PC-9 (cell line): ENCODE measurements around the gene MAPRE3. TPM values are rescaled to one million over a fixed set of nuclear protein-coding genes. Genes with fewer than 3 reads are reported as not detected.

Experiments used
- BruUV-seq: library from RNA; stranded (reverse); fragments of 400-500 nt; replicated peaks from 2 replicates; lab custom pipeline; 2021; lab: Mats Ljungman, UMichigan
- CTCF ChIA-PET: fragments of 300-600 bp; sonication (Branson Sonifier 250); formaldehyde crosslinking; loops from one replicate; lab custom pipeline; 2022; ENCODE audit warnings: antibody characterized with exemption; lab: Charles Lee
- POLR2A ChIA-PET: fragments of 300-600 bp; sonication (Branson Sonifier 250); formaldehyde crosslinking; loops from one replicate; lab custom pipeline; 2022; ENCODE audit warnings: antibody characterized with exemption; ENCODE audit not compliant: unreplicated experiment; lab: Charles Lee
- DNase-seq, 2 experiments: peaks; one replicate each; pipeline versions ENCODE4 v3.0.0 to v3.0.0-alpha.2; 2015 to 2022; ENCODE audit warnings: mixed read lengths in 1 of 2
- H2AFZ ChIP-seq: fragments of 200-600 bp; sonication (generic); 2 replicates; pipeline ENCODE4 v1.8.1; 2017; ENCODE audit warnings: antibody characterized with exemption
- H3F3A ChIP-seq: fragments of 200-600 bp; sonication (generic); 2 replicates; pipeline ENCODE4 v1.8.1; 2017; ENCODE audit warnings: antibody characterized with exemption, mild to moderate bottlenecking, low read depth; ENCODE audit not compliant: insufficient read depth
- H3K27ac ChIP-seq: fragments of 200-600 bp; sonication (generic); 2 replicates; pipeline ENCODE4 v1.6.1; 2016; ENCODE audit warnings: mixed run types
- H3K27me3 ChIP-seq: fragments of 200-600 bp; sonication (generic); 2 replicates; pipeline ENCODE4 v1.6.1; 2016; ENCODE audit warnings: low read depth, mixed run types; ENCODE audit not compliant: insufficient read depth
- H3K36me3 ChIP-seq: fragments of 200-600 bp; sonication (generic); 2 replicates; pipeline ENCODE4 v1.6.1; 2016; ENCODE audit warnings: low read depth, mixed run types
- H3K4me1 ChIP-seq: fragments of 200-600 bp; sonication (generic); replicated peaks from 2 replicates; pipeline ENCODE4 v1.6.1; 2016; ENCODE audit warnings: mixed run types; ENCODE audit not compliant: insufficient read depth
- H3K4me2 ChIP-seq: fragments of 200-600 bp; sonication (generic); 2 replicates; pipeline ENCODE4 v1.6.1; 2017; ENCODE audit warnings: mixed run types
- H3K4me3 ChIP-seq: fragments of 200-600 bp; sonication (generic); 2 replicates; pipeline ENCODE4 v1.6.1; 2016; ENCODE audit warnings: mixed run types
- H3K79me2 ChIP-seq: fragments of 200-600 bp; sonication (generic); 2 replicates; pipeline ENCODE4 v1.6.1; 2017; ENCODE audit warnings: low read depth, mixed run types
- H3K9me2 ChIP-seq: fragments of 200-600 bp; sonication (generic); 2 replicates; pipeline ENCODE4 v1.8.1; 2017; ENCODE audit warnings: mild to moderate bottlenecking; ENCODE audit not compliant: insufficient read depth
- H3K9me3 ChIP-seq: fragments of 200-600 bp; sonication (generic); 2 replicates; pipeline ENCODE4 v1.8.1; 2016; ENCODE audit warnings: low read depth; ENCODE audit not compliant: insufficient read depth
- H4K20me1 ChIP-seq: fragments of 200-600 bp; sonication (generic); 2 replicates; pipeline ENCODE4 v1.8.1; 2017; ENCODE audit not compliant: insufficient read depth
- EZH2 ChIP-seq: fragments of 200-600 bp; sonication (generic); IDR thresholded peaks from 2 replicates; pipeline ENCODE4 v1.8.0; 2017; ENCODE audit warnings: antibody characterized with exemption, low read depth
- intact Hi-C: fragments of 100-400 bp; cut with micrococcal nuclease; formaldehyde crosslinking; loops from one replicate; pipeline ENCODE4 v1.10.0; 2022; ENCODE audit not compliant: unreplicated experiment
- total RNA-seq: library from RNA; stranded (reverse); gene quantifications from 2 replicates; pipeline ENCODE4 v1.2.3, GENCODE V29; 2021
- TF ChIP-seq, protein P1 (sequence below): fragments of 200-600 bp; sonication (generic); conservative IDR thresholded peaks from 2 replicates; pipeline ENCODE4 v1.6.1; 2017; ENCODE audit warnings: mixed run types, antibody characterized with exemption, mild to moderate bottlenecking, moderate library complexity

The MAPRE3 gene
- total RNA-seq, 1 experiment from 2014 or later: 25.2 TPM

DNA sequence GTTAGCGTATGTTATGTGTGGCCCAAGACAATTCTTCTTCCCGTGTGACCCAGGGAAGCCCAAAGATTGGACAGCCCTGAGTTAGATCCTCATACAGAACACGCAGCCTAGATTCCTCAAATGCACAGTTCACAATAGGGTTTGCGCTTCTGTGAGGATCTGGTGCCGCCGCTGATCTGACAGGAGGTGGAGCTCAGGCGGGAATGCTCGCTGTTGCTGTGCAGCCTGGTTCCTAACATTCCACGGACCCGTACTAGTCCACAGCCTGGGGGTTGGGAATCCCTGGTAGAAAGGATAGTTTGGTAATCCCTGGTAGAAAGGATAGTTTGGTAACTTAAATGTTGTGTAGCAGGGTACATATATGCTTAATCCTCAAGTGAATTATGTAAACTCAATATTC is 27.0 kb downstream of the MAPRE3 start:
- no peaks in the 10 kb centered on the region for H3K9me3 ChIP-seq
- no peak overlapping the region for H3K4me3 ChIP-seq
- no peak overlapping the region for H2AFZ ChIP-seq
- H3K27me3 ChIP-seq: no peaks in the 10 kb centered on the region
- no peaks in the 10 kb centered on the region for H3K36me3 ChIP-seq
- POLR2A ChIA-PET: no interaction called here
- no peaks in the 10 kb centered on the region; the same call in 1 of the 2 replicates for H3F3A ChIP-seq
- no peaks in the 10 kb centered on the region for H4K20me1 ChIP-seq
- no peak for DNase-seq
- TF ChIP-seq EZH2: no peak
- TF ChIP-seq, protein P1, sequence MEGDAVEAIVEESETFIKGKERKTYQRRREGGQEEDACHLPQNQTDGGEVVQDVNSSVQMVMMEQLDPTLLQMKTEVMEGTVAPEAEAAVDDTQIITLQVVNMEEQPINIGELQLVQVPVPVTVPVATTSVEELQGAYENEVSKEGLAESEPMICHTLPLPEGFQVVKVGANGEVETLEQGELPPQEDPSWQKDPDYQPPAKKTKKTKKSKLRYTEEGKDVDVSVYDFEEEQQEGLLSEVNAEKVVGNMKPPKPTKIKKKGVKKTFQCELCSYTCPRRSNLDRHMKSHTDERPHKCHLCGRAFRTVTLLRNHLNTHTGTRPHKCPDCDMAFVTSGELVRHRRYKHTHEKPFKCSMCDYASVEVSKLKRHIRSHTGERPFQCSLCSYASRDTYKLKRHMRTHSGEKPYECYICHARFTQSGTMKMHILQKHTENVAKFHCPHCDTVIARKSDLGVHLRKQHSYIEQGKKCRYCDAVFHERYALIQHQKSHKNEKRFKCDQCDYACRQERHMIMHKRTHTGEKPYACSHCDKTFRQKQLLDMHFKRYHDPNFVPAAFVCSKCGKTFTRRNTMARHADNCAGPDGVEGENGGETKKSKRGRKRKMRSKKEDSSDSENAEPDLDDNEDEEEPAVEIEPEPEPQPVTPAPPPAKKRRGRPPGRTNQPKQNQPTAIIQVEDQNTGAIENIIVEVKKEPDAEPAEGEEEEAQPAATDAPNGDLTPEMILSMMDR: no peak
- H3K27ac ChIP-seq: no peak overlapping the region
- no peaks in the 10 kb centered on the region for H3K79me2 ChIP-seq
- no peaks in the 10 kb centered on the region for H3K9me2 ChIP-seq
- CTCF ChIA-PET: no interaction called here
- no TSS peak for BruUV-seq
- H3K4me2 ChIP-seq: no peak overlapping the region
- intact Hi-C loops: no loop called here
- no peaks in the 10 kb centered on the region for H3K4me1 ChIP-seq

- Histone ChIP-seq H3K79me2 (no peaks in the 10 kb centered on the region), H3K27me3 (no peaks in the 10 kb centered on the region), H3F3A (no peaks in the 10 kb centered on the region; the same call in 1 of the 2 replicates), H3K4me1 (no peaks in the 10 kb centered on the region), H3K4me3 (no peak overlapping the region), H3K27ac (no peak overlapping the region), H2AFZ (no peak overlapping the region), H3K4me2 (no peak overlapping the region), H4K20me1 (no peaks in the 10 kb centered on the region), H3K36me3 (no peaks in the 10 kb centered on the region), H3K9me2 (no peaks in the 10 kb centered on the region), H3K9me3 (no peaks in the 10 kb centered on the region)
- DNase-seq: no peak
- ChIA-PET POLR2A (no interaction called here), CTCF (no interaction called here)
- TF ChIP-seq EZH2: no peak
- TF ChIP-seq, protein P1: no peak
- intact Hi-C loops: no loop called here
- no TSS peak for BruUV-seq
Measured at GRCh38 chr2:26998323-26998722, 27.9 kb downstream of the MAPRE3 start.

DNA sequence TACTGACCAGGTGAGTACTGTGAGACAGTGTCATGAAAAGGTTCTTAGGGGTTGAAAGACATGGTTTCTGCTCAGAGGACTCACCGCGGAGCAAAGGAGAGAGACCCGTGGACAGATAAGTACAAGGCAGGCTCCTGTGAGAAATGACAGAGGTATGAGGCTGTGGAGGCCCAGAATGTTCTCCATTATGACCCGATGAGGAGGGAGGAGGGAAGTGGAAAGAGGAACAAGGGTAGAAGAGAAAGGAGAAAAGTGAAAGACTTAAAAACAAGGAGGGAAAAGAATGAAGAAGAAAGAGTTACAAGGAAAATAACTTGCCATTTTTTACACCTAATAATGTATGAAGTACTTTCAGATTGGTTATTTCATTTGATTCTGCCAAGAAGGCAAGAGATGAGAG is 29.8 kb downstream of the MAPRE3 start:
- intact Hi-C loops: no loop called here
- no peak for DNase-seq
- CTCF ChIA-PET: no interaction called here
- Histone ChIP-seq H3K36me3 (no peaks in the 10 kb centered on the region), H3K4me2 (no peak overlapping the region), H4K20me1 (no peaks in the 10 kb centered on the region), H3K4me1 (0 out of 2 replicates have a peak, but pooled peaks cover 7% of the 10 kb centered on the region), H3K9me3 (no peaks in the 10 kb centered on the region), H3K4me3 (no peak overlapping the region), H3K27me3 (no peaks in the 10 kb centered on the region), H3K79me2 (no peaks in the 10 kb centered on the region; the same call in 1 of the 2 replicates), H3K9me2 (no peaks in the 10 kb centered on the region), H3F3A (no peaks in the 10 kb centered on the region), H3K27ac (no peak overlapping the region), H2AFZ (no peak overlapping the region)
- POLR2A ChIA-PET: no interaction called here
- no TSS peak for BruUV-seq
- no peak for TF ChIP-seq EZH2
- TF ChIP-seq, protein P1: no peak
